Prostate gland (tissue), 2 donors: Measurements from ENCODE around the gene TOMM7.

Experiments used
- POLR2A ChIP-seq: fragments of 450-650 bp; IDR thresholded peaks from one replicate; pipeline ENCODE4 v1.6.1; 2016; ENCODE audit warnings: antibody characterized with exemption, mild to moderate bottlenecking
- POLR2AphosphoS5 ChIP-seq: sonication (generic); formaldehyde crosslinking; IDR thresholded peaks from one replicate; pipeline ENCODE4 v1.6.1; 2017; ENCODE audit warnings: antibody characterized with exemption
- TF ChIP-seq, protein P1 (sequence below), 4 experiments: fragments of 200-600 bp in 2 of 4; fragments of 450-650 bp in 2 of 4; sonication (generic) in 2 of 4; IDR thresholded peaks; 1 replicate in 3 of 4; 2 replicates in 1 of 4; pipeline ENCODE4 v1.5.1; 2016 to 2019; ENCODE audit warnings: antibody characterized with exemption in 4 of 4, mild to moderate bottlenecking in 2 of 4, moderate library complexity in 2 of 4

DNA sequence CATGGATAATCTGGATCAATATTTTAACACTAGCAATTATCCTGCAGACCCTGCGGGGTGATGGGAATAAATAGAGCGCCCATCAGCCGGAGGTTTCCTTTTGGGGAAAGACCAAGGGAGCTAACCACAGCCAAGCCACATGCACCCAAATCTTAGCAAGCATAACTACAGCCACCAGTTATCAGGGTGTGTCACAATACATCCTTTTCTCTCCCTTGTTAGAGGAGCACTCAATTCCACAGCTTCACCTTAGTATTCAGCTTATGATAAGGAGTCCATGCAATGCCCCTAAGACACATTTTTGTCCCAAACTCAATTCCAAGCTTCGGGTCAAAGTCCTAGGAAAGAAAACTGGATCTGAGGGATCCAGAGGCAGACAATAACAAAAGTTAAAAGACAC lies 15.9 kb downstream of the TOMM7 start:
- TF ChIP-seq, protein P1, sequence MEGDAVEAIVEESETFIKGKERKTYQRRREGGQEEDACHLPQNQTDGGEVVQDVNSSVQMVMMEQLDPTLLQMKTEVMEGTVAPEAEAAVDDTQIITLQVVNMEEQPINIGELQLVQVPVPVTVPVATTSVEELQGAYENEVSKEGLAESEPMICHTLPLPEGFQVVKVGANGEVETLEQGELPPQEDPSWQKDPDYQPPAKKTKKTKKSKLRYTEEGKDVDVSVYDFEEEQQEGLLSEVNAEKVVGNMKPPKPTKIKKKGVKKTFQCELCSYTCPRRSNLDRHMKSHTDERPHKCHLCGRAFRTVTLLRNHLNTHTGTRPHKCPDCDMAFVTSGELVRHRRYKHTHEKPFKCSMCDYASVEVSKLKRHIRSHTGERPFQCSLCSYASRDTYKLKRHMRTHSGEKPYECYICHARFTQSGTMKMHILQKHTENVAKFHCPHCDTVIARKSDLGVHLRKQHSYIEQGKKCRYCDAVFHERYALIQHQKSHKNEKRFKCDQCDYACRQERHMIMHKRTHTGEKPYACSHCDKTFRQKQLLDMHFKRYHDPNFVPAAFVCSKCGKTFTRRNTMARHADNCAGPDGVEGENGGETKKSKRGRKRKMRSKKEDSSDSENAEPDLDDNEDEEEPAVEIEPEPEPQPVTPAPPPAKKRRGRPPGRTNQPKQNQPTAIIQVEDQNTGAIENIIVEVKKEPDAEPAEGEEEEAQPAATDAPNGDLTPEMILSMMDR (IDR thresholded peaks at IDR 0.05): no peak
- TF ChIP-seq POLR2AphosphoS5 (no peak), POLR2A (no peak)
